Heart left ventricle (tissue), 16 donors: Measurements from ENCODE around the gene PRR14. TPM values are rescaled to one million over a fixed set of nuclear protein-coding genes. Genes with fewer than 3 reads are reported as not detected.

Source experiments
- ATAC-seq, 4 donors: fragments of 200-7000 bp; cut with Tn5 transposase; one replicate each; pipeline ENCODE4 v1.9.1; 2020 to 2022; ENCODE audit warnings: moderate library complexity in 4 of 4, mild to moderate bottlenecking in 3 of 4, moderate number of reproducible peaks in 1 of 4
- DNase-seq, 5 donors: peaks; one replicate each; pipeline ENCODE4 v3.0.0-alpha.2; 2020
- H3K27ac ChIP-seq, 12 donors: fragments of 200-600 bp; sonication (generic) in 4 of 12; one replicate each; pipeline versions ENCODE4 v1.5.0 to v1.8.0; 2016 to 2022; ENCODE audit warnings: mild to moderate bottlenecking in 2 of 12
- H3K27me3 ChIP-seq, 9 donors: fragments of 200-600 bp; sonication (generic) in 2 of 9; one replicate each; pipeline versions ENCODE4 v1.5.1 to v1.8.0; 2016 to 2022; ENCODE audit warnings: mild to moderate bottlenecking in 3 of 9
- H3K36me3 ChIP-seq, 9 donors: fragments of 200-600 bp; sonication (generic) in 2 of 9; one replicate each; pipeline versions ENCODE4 v1.5.0 to v1.8.0; 2018 to 2022; ENCODE audit warnings: mild to moderate bottlenecking in 2 of 9
- H3K4me1 ChIP-seq, 12 donors: fragments of 200-600 bp; sonication (generic) in 4 of 12; one replicate each; pipeline versions ENCODE4 v1.5.0 to v1.8.0; 2016 to 2022; ENCODE audit warnings: mild to moderate bottlenecking in 3 of 12
- H3K4me3 ChIP-seq, 12 donors: fragments of 200-600 bp; sonication (generic) in 4 of 12; one replicate each; pipeline versions ENCODE4 v1.5.0 to v1.8.0; 2017 to 2022; ENCODE audit warnings: mild to moderate bottlenecking in 9 of 12, moderate library complexity in 4 of 12
- H3K9me3 ChIP-seq, 12 donors: fragments of 200-600 bp; sonication (generic) in 4 of 12; one replicate each; pipeline versions ENCODE4 v1.5.0 to v1.8.0; 2016 to 2022; ENCODE audit warnings: mild to moderate bottlenecking in 1 of 12
- POLR2A ChIP-seq, 2 donors: fragments of 450-650 bp; IDR thresholded peaks; one replicate each; pipeline ENCODE4 v1.6.1; 2017; ENCODE audit warnings: antibody characterized with exemption in 2 of 2, mild to moderate bottlenecking in 2 of 2, moderate library complexity in 2 of 2
- WGBS, 4 donors: extraction: QIAGEN DNeasy Blood & Tissue Kit in 2 of 4; methylation state at CpG; one replicate each; pipeline versions ENCODE4 v1.1.5 to v1.1.7; 2013 to 2018; 5-methylcytosine and 5-hydroxymethylcytosine counted together
- intact Hi-C, 10 donors: fragments of 100-400 bp; cut with DNase I; formaldehyde crosslinking; loops; one replicate each; pipeline versions ENCODE4 v1.11.1 to v1.14.2; 2022
- polyA plus RNA-seq, 2 donors: library from polyadenylated mRNA; stranded (reverse); fragments of 200-250 nt; gene quantifications; one replicate each; pipeline ENCODE4 v1.2.3, GENCODE V29; 2013
- total RNA-seq, 9 donors: library from RNA; depleted of rRNA in 2 of 9; stranded (reverse); fragments of >200 nt in 2 of 9; fragmentation: NEBNext Ultra II Directional in 3 of 9; extraction: Animal tissue kit (Norgen Biotek cat#: 25700) in 3 of 9; gene quantifications; one replicate each; pipeline versions ENCODE4 v1.1.0 to v1.2.4, GENCODE V29; 2016 to 2023
- TF ChIP-seq, protein P1 (sequence below), 12 donors: fragments of 200-600 bp; sonication (generic) in 4 of 12; IDR thresholded peaks; one replicate each; pipeline versions ENCODE4 v1.5.0 to v1.8.0; 2018 to 2022; ENCODE audit warnings: antibody characterized with exemption in 12 of 12, mild to moderate bottlenecking in 5 of 12
- donor health status: ischemic (EF 13 %, LVEDD 7.1; RV severe dilation, severe dysfunction).
- donor health status: healthy with polysubstance abuse.
- donor health status: DM: no; HTN: yes; CAD: no.
- donor health status: DM: no; HTN: no; CAD: no.
- donor health status: ischemic (EF 25% LVEDD 6.9; RV normal size, moderate dysfunction).
- donor health status: ischemic (EF 25% LVEDD 5.7; RV mildly dilated, moderate dysfunction).
- donor health status: healthy.
- donor health status: DM: yes; HTN: yes; CAD: no.
- donor health status: ischemic (EF 35%, LVEDD 5.7; RV mildly dilated, moderate dysfunction).
- donor health status: nonischemic (EF 11% LVEDD 7.7; RV severe dilation, severe dysfunction).
- donor health status: DM: yes; HTN: yes; CAD: no.
- donor health status: PGD.
- donor health status: ischemic (EF 29% LVEDD 5.4; RV normal size, mild dysfunction).
- donor health status: nonischemic (EF 23%, LVEDD 6.1; RV moderate dilation, normal function).

Gene PRR14
- total and polyA plus RNA-seq, 11 donors, result 12.3 to 26.6 (median 22.1) TPM

DNA sequence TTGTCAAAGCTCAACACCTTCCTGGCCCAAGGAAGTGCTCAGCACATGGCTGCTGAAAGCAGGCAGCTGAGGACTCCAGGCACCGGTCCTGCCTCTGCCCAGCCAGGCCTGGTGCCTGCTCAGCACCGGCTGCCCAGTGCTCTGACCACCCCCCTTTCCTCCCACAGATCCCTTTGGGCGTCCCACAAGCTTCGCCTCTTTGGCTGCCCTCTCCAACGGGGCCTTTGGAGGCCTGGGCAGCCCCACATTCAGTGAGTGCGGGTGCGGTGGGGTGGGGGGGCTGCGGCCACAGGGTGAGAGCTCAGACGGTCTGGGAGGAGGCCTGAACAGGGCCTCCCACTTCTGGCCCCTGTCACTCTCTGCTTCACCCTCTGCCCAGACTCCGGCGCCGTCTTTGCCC is 17.6 kb downstream of the PRR14 start:
- no peak overlapping the region for H3K4me3 ChIP-seq
- H3K27me3 ChIP-seq, result no peaks in the 10 kb centered on the region
- H3K9me3 ChIP-seq, result no peaks in the 10 kb centered on the region
- DNase-seq (no peak), ATAC-seq (no peak)
- intact Hi-C loops, result no loop called here
- H3K27ac ChIP-seq, result no peak overlapping the region
- WGBS, 4 donors, result 85 to 92% (median 89%) methylated on average over 5 to 12 of the region's 12 CpGs
- H3K36me3 ChIP-seq, result peaks cover 0 to 78% (median 75%) of the 10 kb centered on the region in 9 donors
- peaks cover 0 to 5% (median 2%) of the 10 kb centered on the region in 12 donors for H3K4me1 ChIP-seq
- TF ChIP-seq, protein P1, sequence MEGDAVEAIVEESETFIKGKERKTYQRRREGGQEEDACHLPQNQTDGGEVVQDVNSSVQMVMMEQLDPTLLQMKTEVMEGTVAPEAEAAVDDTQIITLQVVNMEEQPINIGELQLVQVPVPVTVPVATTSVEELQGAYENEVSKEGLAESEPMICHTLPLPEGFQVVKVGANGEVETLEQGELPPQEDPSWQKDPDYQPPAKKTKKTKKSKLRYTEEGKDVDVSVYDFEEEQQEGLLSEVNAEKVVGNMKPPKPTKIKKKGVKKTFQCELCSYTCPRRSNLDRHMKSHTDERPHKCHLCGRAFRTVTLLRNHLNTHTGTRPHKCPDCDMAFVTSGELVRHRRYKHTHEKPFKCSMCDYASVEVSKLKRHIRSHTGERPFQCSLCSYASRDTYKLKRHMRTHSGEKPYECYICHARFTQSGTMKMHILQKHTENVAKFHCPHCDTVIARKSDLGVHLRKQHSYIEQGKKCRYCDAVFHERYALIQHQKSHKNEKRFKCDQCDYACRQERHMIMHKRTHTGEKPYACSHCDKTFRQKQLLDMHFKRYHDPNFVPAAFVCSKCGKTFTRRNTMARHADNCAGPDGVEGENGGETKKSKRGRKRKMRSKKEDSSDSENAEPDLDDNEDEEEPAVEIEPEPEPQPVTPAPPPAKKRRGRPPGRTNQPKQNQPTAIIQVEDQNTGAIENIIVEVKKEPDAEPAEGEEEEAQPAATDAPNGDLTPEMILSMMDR (IDR thresholded peaks at IDR 0.05), result no peak
- no peak for TF ChIP-seq POLR2A (IDR thresholded peaks at IDR 0.05)

DNA sequence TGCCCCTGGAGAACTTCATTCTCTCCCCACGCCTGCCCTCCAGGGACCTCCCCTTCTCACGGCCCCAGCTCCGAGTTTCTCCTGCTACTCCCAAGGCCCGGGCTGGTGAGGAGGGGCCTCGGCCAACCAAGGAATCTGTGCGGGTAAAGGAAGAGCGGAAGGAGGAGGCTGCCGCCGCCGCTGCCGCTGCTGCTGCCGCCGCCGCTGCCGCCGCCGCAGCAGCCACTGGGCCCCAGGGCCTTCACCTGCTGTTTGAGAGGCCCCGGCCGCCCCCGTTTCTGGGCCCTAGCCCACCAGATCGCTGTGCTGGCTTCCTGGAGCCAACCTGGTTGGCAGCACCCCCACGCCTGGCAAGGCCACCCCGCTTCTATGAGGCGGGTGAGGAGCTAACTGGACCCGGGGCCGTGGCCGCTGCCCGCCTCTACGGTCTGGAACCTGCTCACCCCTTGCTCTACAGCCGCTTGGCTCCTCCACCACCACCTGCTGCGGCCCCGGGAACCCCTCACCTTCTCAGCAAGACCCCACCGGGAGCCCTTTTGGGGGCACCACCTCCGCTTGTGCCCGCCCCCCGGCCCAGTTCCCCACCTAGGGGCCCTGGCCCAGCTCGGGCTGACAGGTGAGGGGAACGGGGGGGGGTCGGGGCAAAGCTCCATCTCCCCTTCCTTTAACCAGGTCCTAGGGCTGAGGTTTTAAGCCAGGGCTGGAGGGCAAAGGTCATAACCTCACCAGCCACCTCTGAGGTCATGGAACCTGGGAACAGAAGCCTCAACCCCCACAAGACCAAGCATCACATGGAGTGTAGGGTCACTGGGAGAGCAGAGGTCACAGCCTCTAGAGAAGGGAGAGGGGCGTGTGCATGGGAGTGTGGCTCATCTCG is 18.5 kb downstream of the PRR14 start:
- Histone ChIP-seq H3K27ac (no peak overlapping the region), H3K4me3 (no peak overlapping the region), H3K9me3 (no peaks in the 10 kb centered on the region), H3K27me3 (no peaks in the 10 kb centered on the region), H3K4me1 (no peaks in the 10 kb centered on the region), H3K36me3 (peaks cover 0 to 70% (median 68%) of the 10 kb centered on the region in 9 donors)
- DNase-seq (peak in 1 of 5 donors; percentile 51), ATAC-seq (peak in 1 of 4 donors; percentile 11)
- intact Hi-C loops, result no loop called here
- TF ChIP-seq, protein P1 (IDR thresholded peaks at IDR 0.05), result no peak
- TF ChIP-seq POLR2A (IDR thresholded peaks at IDR 0.05), result no peak
- 91 to 93% (median 92%) methylated on average over 29 to 41 of the region's 41 CpGs for WGBS, 4 donors

DNA sequence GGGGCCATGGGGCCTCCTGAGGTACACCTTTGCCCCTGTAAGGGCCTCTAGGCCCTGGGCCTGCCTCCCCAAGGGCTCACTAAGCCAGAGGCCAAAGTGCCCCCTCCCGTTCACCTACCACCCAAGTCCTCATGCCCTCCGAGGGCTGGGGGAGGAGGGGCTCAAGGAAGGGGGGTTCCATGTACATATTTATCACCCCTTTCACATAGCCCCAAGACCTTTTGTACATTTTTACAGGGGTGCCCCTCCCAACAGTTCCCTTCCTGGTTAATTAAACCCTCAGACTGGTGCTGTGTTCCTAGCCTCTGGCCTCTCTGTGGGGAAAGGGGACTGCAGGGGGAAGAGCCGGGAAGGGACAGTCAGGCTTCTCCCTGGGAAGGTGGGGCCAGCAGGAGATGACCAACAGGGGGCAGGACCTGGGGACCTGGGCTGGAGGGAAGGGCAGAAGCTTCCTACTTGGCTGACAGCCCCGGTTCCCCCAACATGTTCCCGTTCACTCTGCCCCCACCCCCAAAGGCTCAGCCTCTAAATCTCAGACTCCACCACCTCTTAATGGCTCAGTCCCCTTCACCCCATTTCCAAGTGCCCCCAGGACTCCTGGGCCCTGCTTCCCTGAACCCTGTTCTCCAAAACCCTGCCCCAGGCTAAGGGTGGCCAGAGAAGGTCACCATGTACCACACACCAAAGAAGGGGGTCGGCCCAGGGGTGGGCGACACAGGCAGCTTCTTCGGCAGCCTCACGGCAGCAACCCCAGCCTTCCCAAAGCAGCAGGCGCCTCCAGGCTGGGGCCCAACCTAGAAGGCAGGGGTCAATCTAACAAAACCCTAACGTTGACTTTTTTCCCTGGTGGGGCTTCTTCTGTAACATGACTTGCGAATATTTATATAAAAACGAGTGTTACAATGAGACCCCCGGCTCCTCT is 19.4 kb downstream of the PRR14 start:
- H3K27ac ChIP-seq, result no peak overlapping the region
- ATAC-seq, result no peak
- H3K36me3 ChIP-seq, result peaks cover 0 to 61% (median 59%) of the 10 kb centered on the region in 9 donors
- H3K9me3 ChIP-seq, result no peaks in the 10 kb centered on the region
- no peak for TF ChIP-seq POLR2A (IDR thresholded peaks at IDR 0.05)
- TF ChIP-seq, protein P1 (IDR thresholded peaks at IDR 0.05), result peak in 1 of 12 donors; percentile 7
- no peaks in the 10 kb centered on the region for H3K27me3 ChIP-seq
- peak in 1 of 5 donors; percentile 51 for DNase-seq
- intact Hi-C loops, result no loop called here
- 83 to 87% (median 85%) methylated on average over 13 to 14 of the region's 14 CpGs for WGBS, 4 donors
- no peaks in the 10 kb centered on the region for H3K4me1 ChIP-seq
- H3K4me3 ChIP-seq, result no peak overlapping the region

DNA sequence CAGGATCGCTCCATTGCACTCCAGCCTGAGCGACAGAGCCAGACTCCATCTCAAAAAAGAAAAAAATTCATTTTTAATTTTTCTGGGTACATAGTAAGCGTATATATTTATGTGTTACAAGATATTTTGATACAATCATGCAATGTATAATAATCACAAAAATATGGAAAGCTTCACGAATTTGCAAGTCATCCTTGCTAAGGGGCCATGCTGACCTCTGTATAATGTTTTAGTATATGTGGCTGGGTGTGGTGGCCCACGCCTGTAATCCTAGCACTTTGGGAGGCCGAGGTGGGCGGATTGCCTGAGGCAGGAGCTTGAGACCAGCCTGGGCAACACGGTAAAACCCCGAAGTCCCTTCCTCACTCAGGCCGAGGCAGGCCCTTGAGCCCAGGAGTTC is 24.4 kb downstream of the PRR14 start:
- TF ChIP-seq, protein P1 (IDR thresholded peaks at IDR 0.05), result no peak
- TF ChIP-seq POLR2A (IDR thresholded peaks at IDR 0.05), result no peak
- no peak for ATAC-seq
- H3K36me3 ChIP-seq, result peaks cover 0 to 11% (median 10%) of the 10 kb centered on the region in 9 donors
- 81 to 91% (median 91%) methylated on average over 10 of the region's 10 CpGs for WGBS, 4 donors
- intact Hi-C loops, result no loop called here
- H3K27me3 ChIP-seq, result no peaks in the 10 kb centered on the region
- H3K9me3 ChIP-seq, result no peaks in the 10 kb centered on the region
- peak in 1 of 5 donors; percentile 26 for DNase-seq
- H3K27ac ChIP-seq, result no peak overlapping the region
- H3K4me1 ChIP-seq, result no peaks in the 10 kb centered on the region
- no peak overlapping the region for H3K4me3 ChIP-seq
